DND-41 (cell line): ENCODE results near the gene TNFRSF19.

ENCODE experiments used
- ATAC-seq: fragments of 200-7000 bp; cut with Tn5 transposase; 3 replicates; pipeline ENCODE4 v1.9.1; 2021; ENCODE audit warnings: low read depth; ENCODE audit not compliant: insufficient read depth
- DNase-seq: peaks from one replicate; pipeline ENCODE4 v3.0.0-alpha.2; 2020
- H2AFZ ChIP-seq: 2 replicates; pipeline ENCODE4 v1.6.0; 2012; ENCODE audit warnings: low read depth, low read length
- H3K27ac ChIP-seq: 2 replicates; pipeline ENCODE4 v1.5.1; 2012; ENCODE audit warnings: low read length, inconsistent platforms
- H3K27me3 ChIP-seq: fragments of 200-600 bp; sonication (generic); 2 replicates; pipeline ENCODE4 v1.6.0; 2012; ENCODE audit warnings: low read length, mild to moderate bottlenecking, inconsistent platforms; ENCODE audit not compliant: insufficient read depth, poor library complexity
- H3K36me3 ChIP-seq: 2 replicates; pipeline ENCODE4 v1.5.1; 2012; ENCODE audit warnings: low read length, inconsistent platforms; ENCODE audit not compliant: insufficient read depth
- H3K4me1 ChIP-seq: 2 replicates; pipeline ENCODE4 v1.5.1; 2012; ENCODE audit warnings: mild to moderate bottlenecking, low read length; ENCODE audit not compliant: insufficient read depth
- H3K4me2 ChIP-seq: 2 replicates; pipeline ENCODE4 v1.6.0; 2012; ENCODE audit warnings: mild to moderate bottlenecking, moderate library complexity, low read length, inconsistent platforms; ENCODE audit not compliant: insufficient read depth
- H3K4me3 ChIP-seq, 2 experiments: fragments of 200-600 bp in 1 of 2; shearing (Covaris generic) in 1 of 2; 2 replicates each; pipeline ENCODE4 v1.5.1; 2012 to 2016; ENCODE audit warnings: inconsistent platforms in 2 of 2, low read length in 2 of 2, mild to moderate bottlenecking in 2 of 2, low read depth in 1 of 2, moderate library complexity in 1 of 2
- H3K79me2 ChIP-seq: 2 replicates; pipeline ENCODE4 v1.6.0; 2012; ENCODE audit warnings: low read length, inconsistent platforms; ENCODE audit not compliant: insufficient read depth
- H3K9ac ChIP-seq: 2 replicates; pipeline ENCODE4 v1.6.0; 2012; ENCODE audit warnings: low read depth, mild to moderate bottlenecking, inconsistent platforms, low read length, moderate library complexity
- H3K9me3 ChIP-seq: 2 replicates; pipeline ENCODE4 v1.5.1; 2012; ENCODE audit warnings: low read length, moderate library complexity, mild to moderate bottlenecking, inconsistent platforms; ENCODE audit not compliant: insufficient read depth, severe bottlenecking
- H4K20me1 ChIP-seq: 2 replicates; pipeline ENCODE4 v1.6.0; 2012; ENCODE audit warnings: low read length; ENCODE audit not compliant: insufficient read depth
- EZH2 ChIP-seq: IDR thresholded peaks from 3 replicates; pipeline ENCODE4 v1.6.1; 2012; ENCODE audit warnings: borderline replicate concordance, low read depth, mild to moderate bottlenecking, moderate library complexity, low read length, inconsistent platforms; ENCODE audit not compliant: severe bottlenecking
- TF ChIP-seq, protein P1 (sequence below): IDR thresholded peaks from 2 replicates; pipeline ENCODE4 v1.5.1; 2012; ENCODE audit warnings: borderline replicate concordance, low read length, moderate library complexity, mild to moderate bottlenecking; ENCODE audit not compliant: poor library complexity, severe bottlenecking; ENCODE audit errors: extremely low read depth

The TNFRSF19 gene

DNA sequence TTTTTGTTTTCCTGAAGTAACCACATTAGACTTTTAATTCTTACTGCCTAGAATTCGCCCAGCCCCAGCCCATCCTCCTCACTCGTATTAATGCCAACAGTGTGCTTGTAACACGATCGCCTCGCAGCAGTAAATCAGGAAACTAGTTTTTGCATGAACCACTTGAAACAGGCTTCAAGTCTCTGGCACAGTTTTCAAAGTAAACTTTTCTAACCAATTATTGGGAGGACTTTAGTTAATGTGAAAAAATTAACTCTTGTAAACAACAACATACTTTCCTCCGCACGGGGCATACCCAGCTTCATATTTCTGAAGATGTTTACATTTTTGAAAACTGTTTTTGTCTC, 39.2 kb downstream of the TNFRSF19 start:
- H2AFZ ChIP-seq: no peak overlapping the region
- no peak overlapping the region for H3K9ac ChIP-seq
- ATAC-seq: no peak
- H3K27ac ChIP-seq: no peak overlapping the region
- H3K36me3 ChIP-seq: no peaks in the 10 kb centered on the region
- no peaks in the 10 kb centered on the region for H3K79me2 ChIP-seq
- H3K9me3 ChIP-seq: no peaks in the 10 kb centered on the region
- peaks cover 4% of the 10 kb centered on the region for H3K27me3 ChIP-seq
- no peaks in the 10 kb centered on the region for H3K4me1 ChIP-seq
- DNase-seq: no peak
- H3K4me3 ChIP-seq: no peak overlapping the region
- TF ChIP-seq, protein P1, sequence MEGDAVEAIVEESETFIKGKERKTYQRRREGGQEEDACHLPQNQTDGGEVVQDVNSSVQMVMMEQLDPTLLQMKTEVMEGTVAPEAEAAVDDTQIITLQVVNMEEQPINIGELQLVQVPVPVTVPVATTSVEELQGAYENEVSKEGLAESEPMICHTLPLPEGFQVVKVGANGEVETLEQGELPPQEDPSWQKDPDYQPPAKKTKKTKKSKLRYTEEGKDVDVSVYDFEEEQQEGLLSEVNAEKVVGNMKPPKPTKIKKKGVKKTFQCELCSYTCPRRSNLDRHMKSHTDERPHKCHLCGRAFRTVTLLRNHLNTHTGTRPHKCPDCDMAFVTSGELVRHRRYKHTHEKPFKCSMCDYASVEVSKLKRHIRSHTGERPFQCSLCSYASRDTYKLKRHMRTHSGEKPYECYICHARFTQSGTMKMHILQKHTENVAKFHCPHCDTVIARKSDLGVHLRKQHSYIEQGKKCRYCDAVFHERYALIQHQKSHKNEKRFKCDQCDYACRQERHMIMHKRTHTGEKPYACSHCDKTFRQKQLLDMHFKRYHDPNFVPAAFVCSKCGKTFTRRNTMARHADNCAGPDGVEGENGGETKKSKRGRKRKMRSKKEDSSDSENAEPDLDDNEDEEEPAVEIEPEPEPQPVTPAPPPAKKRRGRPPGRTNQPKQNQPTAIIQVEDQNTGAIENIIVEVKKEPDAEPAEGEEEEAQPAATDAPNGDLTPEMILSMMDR: no peak
- TF ChIP-seq EZH2: no peak
- no peak overlapping the region for H3K4me2 ChIP-seq
- no peaks in the 10 kb centered on the region for H4K20me1 ChIP-seq

- DNase-seq (no peak), ATAC-seq (no peak)
- TF ChIP-seq, protein P1: no peak
- TF ChIP-seq EZH2: no peak
- Histone ChIP-seq H3K36me3 (no peaks in the 10 kb centered on the region), H3K27ac (no peak overlapping the region), H3K9ac (no peak overlapping the region), H2AFZ (no peak overlapping the region), H3K27me3 (peaks cover 4% of the 10 kb centered on the region), H3K4me1 (no peaks in the 10 kb centered on the region), H3K9me3 (no peaks in the 10 kb centered on the region), H3K79me2 (no peaks in the 10 kb centered on the region), H3K4me2 (no peak overlapping the region), H4K20me1 (no peaks in the 10 kb centered on the region), H3K4me3 (no peak overlapping the region)
These were observed 39.8 kb downstream of the TNFRSF19 start for GRCh38 chr13:23609874-23610576.

DNA sequence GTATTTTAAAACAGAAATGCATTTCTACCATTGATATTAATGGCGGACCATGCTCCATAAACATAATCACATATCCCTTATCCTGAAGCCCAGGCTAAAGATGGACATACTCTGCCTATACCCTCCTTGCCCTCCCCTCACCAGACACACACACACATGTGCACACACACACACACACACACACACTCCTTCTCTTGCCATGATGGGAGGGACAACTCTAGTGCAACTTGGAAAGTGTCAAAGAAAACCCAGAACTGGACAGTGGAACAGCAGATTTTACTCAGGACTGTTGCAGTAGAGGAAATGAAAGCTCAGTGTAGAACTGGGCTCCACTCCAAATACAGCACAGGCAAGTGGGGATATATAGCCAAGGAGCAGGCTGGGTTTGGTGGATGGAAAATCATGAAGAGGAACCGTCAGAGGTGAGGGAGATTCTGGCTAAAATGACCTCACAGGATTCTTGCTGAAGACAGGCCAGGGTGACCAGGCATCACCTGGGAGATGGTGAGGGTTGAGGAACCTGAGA, 40.8 kb downstream of the TNFRSF19 start:
- ATAC-seq: no peak
- no peak overlapping the region for H3K9ac ChIP-seq
- H3K27me3 ChIP-seq: peaks cover 2% of the 10 kb centered on the region
- H2AFZ ChIP-seq: no peak overlapping the region
- H3K4me1 ChIP-seq: no peaks in the 10 kb centered on the region
- H3K4me2 ChIP-seq: no peak overlapping the region
- no peak overlapping the region for H3K4me3 ChIP-seq
- TF ChIP-seq EZH2: no peak
- TF ChIP-seq, protein P1: no peak
- H3K36me3 ChIP-seq: no peaks in the 10 kb centered on the region
- no peaks in the 10 kb centered on the region for H4K20me1 ChIP-seq
- H3K79me2 ChIP-seq: no peaks in the 10 kb centered on the region
- no peak overlapping the region for H3K27ac ChIP-seq
- no peaks in the 10 kb centered on the region for H3K9me3 ChIP-seq
- DNase-seq: no peak

- no peaks in the 10 kb centered on the region for H3K36me3 ChIP-seq
- ATAC-seq: no peak
These were observed 42.0 kb downstream of the TNFRSF19 start for GRCh38 chr13:23612182-23612581.

More at GRCh38 chr13:23612182-23612581, 42.0 kb downstream of the TNFRSF19 start:
- Histone ChIP-seq H4K20me1 (no peaks in the 10 kb centered on the region), H2AFZ (no peak overlapping the region), H3K9ac (no peak overlapping the region), H3K27me3 (peaks cover 2% of the 10 kb centered on the region), H3K4me1 (no peaks in the 10 kb centered on the region), H3K79me2 (no peaks in the 10 kb centered on the region), H3K9me3 (no peaks in the 10 kb centered on the region), H3K27ac (no peak overlapping the region), H3K4me2 (no peak overlapping the region), H3K4me3 (no peak overlapping the region)
- TF ChIP-seq, protein P1: no peak
- no peak for TF ChIP-seq EZH2
- no peak for DNase-seq
